Measurements from ENCODE around the gene CCDC86.

The CCDC86 gene

DNA sequence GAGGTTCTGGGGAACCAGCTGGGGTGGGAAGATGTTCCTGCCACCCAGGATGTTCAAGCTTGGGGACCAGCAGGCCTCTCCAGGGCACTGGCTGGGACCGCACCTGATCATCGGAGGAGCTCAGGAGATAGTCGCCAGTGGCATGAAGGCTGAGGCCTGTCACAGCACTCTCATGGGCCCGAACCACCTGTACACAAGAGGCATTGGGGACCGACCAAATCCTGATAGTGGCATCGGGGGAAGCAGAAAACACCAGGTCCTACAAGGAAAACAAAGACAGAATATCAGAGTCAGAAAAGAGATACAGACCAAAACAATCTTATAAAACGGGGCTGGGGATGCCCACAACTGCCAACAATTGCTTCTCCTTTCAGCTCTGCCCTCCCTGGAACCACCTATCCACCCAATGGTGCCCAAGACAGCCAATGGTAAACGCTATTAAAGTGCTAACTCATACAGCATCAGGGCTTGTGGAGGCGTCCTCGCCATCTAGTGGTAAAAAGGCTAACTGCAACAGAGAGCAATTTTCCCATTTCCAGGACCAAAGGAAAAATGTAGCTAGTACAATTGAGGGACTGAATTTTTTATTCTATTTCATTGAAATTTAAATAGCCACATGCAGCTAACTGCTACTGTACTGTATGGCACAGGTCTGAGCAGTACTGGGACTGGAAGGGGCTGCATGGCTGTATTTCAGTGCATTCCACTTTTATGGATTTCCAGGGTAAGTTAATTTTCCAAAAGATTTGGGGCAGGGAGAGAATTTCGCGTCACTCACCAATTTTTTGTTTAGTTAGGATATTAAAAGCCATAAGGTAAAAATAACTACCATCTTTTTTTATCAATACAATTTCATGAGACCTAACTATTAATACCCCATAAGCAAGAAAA lies 57.4 kb downstream of the CCDC86 start:
- no peak for DNase-seq

- DNase-seq: no peak
Observed at GRCh38 chr11:60899977-60900376, 58.1 kb downstream of the CCDC86 start.
